H1 (cell line): Measurements from ENCODE around the gene HIBCH. TPM values are rescaled to one million over a fixed set of nuclear protein-coding genes. Genes with fewer than 3 reads are reported as not detected.

Experiments
- CTCF ChIA-PET: fragments of 300-600 bp; sonication (Branson Sonifier 250); formaldehyde crosslinking; loops from one replicate; lab custom pipeline; 2021; ENCODE audit not compliant: partially characterized antibody; lab: Charles Lee
- POLR2A ChIA-PET: fragments of 300-600 bp; sonication (Branson Sonifier 250); formaldehyde crosslinking; loops from one replicate; lab custom pipeline; 2021; ENCODE audit warnings: inconsistent platforms; ENCODE audit not compliant: partially characterized antibody; lab: Charles Lee
- DNase-seq, 2 experiments: peaks; one replicate each; pipeline versions ENCODE4 v3.0.0 to v3.0.0-alpha.2; 2010 to 2022; ENCODE audit warnings: low spot score in 2 of 2, low read depth in 1 of 2, mixed read lengths in 1 of 2
- FAIRE-seq: peaks from 2 replicates; lab custom pipeline; 2011; peaks lifted over from hg19 to GRCh38; lab: Jason Lieb, UNC
- H2AFZ ChIP-seq: 2 replicates; pipeline ENCODE4 v1.8.1; 2012; ENCODE audit warnings: low read length, inconsistent platforms
- H2AK5ac ChIP-seq: 2 replicates; pipeline ENCODE4 v1.6.1; 2013; ENCODE audit warnings: low read depth, low read length
- H2BK120ac ChIP-seq: replicated peaks from 2 replicates; pipeline ENCODE3; 2013; ENCODE audit warnings: low read depth, low read length, inconsistent platforms
- H2BK12ac ChIP-seq: 2 replicates; pipeline ENCODE4 v1.6.1; 2013; ENCODE audit warnings: low read depth, low read length
- H2BK15ac ChIP-seq: 2 replicates; pipeline ENCODE4 v1.6.1; 2013; ENCODE audit warnings: low read length
- H2BK20ac ChIP-seq: 2 replicates; pipeline ENCODE4 v1.6.1; 2013; ENCODE audit warnings: low read length
- H2BK5ac ChIP-seq: 2 replicates; pipeline ENCODE4 v1.6.1; 2013; ENCODE audit warnings: low read depth, low read length
- H3K14ac ChIP-seq: 2 replicates; pipeline ENCODE4 v1.6.1; 2013; ENCODE audit warnings: inconsistent platforms; ENCODE audit not compliant: insufficient read length
- H3K18ac ChIP-seq: 2 replicates; pipeline ENCODE4 v1.6.1; 2013; ENCODE audit warnings: low read length; ENCODE audit errors: extremely low read depth
- H3K23ac ChIP-seq: 2 replicates; pipeline ENCODE4 v1.6.1; 2013; ENCODE audit warnings: inconsistent platforms; ENCODE audit not compliant: insufficient read length
- H3K23me2 ChIP-seq: 2 replicates; pipeline ENCODE4 v1.6.1; 2013; ENCODE audit warnings: low read depth, low read length
- H3K27ac ChIP-seq: 2 replicates; pipeline ENCODE4 v1.6.1; 2011; ENCODE audit warnings: low read depth, low read length, inconsistent platforms
- H3K27me3 ChIP-seq, 4 experiments: replicated peaks in 1 of 4; 1 replicate in 1 of 4; 2 replicates in 3 of 4; pipeline versions ENCODE4 v1.6.1 to v1.8.1; 2011 to 2013; ENCODE audit warnings: low read length in 3 of 4, mild to moderate bottlenecking in 3 of 4, inconsistent platforms in 2 of 4, mixed read lengths in 2 of 4, moderate library complexity in 1 of 4; ENCODE audit not compliant: control insufficient read depth in 3 of 4, insufficient read depth in 3 of 4; ENCODE audit errors: extremely low read depth in 1 of 4
- H3K36me3 ChIP-seq, 4 experiments: 2 replicates each; pipeline versions ENCODE4 v1.6.1 to v1.8.1; 2011 to 2013; ENCODE audit warnings: mild to moderate bottlenecking in 4 of 4, low read length in 3 of 4, moderate library complexity in 2 of 4, control low read depth in 1 of 4, inconsistent platforms in 1 of 4; ENCODE audit not compliant: insufficient read depth in 4 of 4, control insufficient read depth in 2 of 4
- H3K4ac ChIP-seq: replicated peaks from 2 replicates; pipeline ENCODE3; 2013; ENCODE audit warnings: low read length, low read depth, mixed read lengths, inconsistent platforms; ENCODE audit not compliant: insufficient read length
- H3K4me1 ChIP-seq, 4 experiments: replicated peaks in 1 of 4; 1 replicate in 1 of 4; 2 replicates in 3 of 4; pipeline versions ENCODE4 v1.6.1 to v1.8.1; 2011 to 2013; ENCODE audit warnings: low read length in 3 of 4, inconsistent platforms in 2 of 4, mixed read lengths in 1 of 4; ENCODE audit not compliant: insufficient read depth in 4 of 4, control insufficient read depth in 3 of 4
- H3K4me2 ChIP-seq, 2 experiments: 2 replicates each; pipeline versions ENCODE4 v1.6.1 to v1.8.1; 2011 to 2013; ENCODE audit warnings: low read depth in 2 of 2, low read length in 2 of 2, control low read depth in 1 of 2, inconsistent platforms in 1 of 2, mild to moderate bottlenecking in 1 of 2; ENCODE audit not compliant: insufficient read depth in 1 of 2
- H3K4me3 ChIP-seq, 4 experiments: fragments of 200-600, 300-600 bp in 1 of 4; sonication (generic), shearing (Covaris generic), sonication (Bioruptor Twin) in 1 of 4; 2 replicates each; pipeline versions ENCODE4 v1.5.1 to v1.8.1; 2011 to 2016; ENCODE audit warnings: low read length in 4 of 4, low read depth in 3 of 4, control low read depth in 2 of 4, inconsistent platforms in 2 of 4, mild to moderate bottlenecking in 2 of 4, mixed read lengths in 1 of 4, moderate library complexity in 1 of 4; ENCODE audit not compliant: insufficient read depth in 2 of 4; ENCODE audit errors: extremely low read depth in 1 of 4
- H3K56ac ChIP-seq: replicated peaks from 2 replicates; pipeline ENCODE3; 2013; ENCODE audit warnings: low read depth, mild to moderate bottlenecking, mixed read lengths, low read length, inconsistent platforms; ENCODE audit not compliant: insufficient read length
- H3K79me1 ChIP-seq: 2 replicates; pipeline ENCODE4 v1.6.1; 2013; ENCODE audit warnings: low read depth, low read length, control low read depth
- H3K79me2 ChIP-seq, 2 experiments: 2 replicates each; pipeline versions ENCODE4 v1.6.1 to v1.8.1; 2012 to 2013; ENCODE audit warnings: low read length in 2 of 2, mild to moderate bottlenecking in 2 of 2, inconsistent platforms in 1 of 2; ENCODE audit not compliant: insufficient read depth in 2 of 2, control insufficient read depth in 1 of 2
- H3K9ac ChIP-seq, 4 experiments: replicated peaks in 1 of 4; 1 replicate in 1 of 4; 2 replicates in 3 of 4; pipeline versions ENCODE4 v1.6.1 to v1.8.1; 2011 to 2013; ENCODE audit warnings: low read depth in 3 of 4, low read length in 3 of 4, control low read depth in 2 of 4, mild to moderate bottlenecking in 2 of 4, moderate library complexity in 2 of 4, inconsistent platforms in 1 of 4; ENCODE audit errors: extremely low read depth in 1 of 4
- H3K9me3 ChIP-seq, 2 experiments: 2 replicates each; pipeline versions ENCODE4 v1.6.1 to v1.8.1; 2012 to 2013; ENCODE audit warnings: mild to moderate bottlenecking in 2 of 2, moderate library complexity in 2 of 2, control low read depth in 1 of 2, inconsistent platforms in 1 of 2, low read depth in 1 of 2, low read length in 1 of 2, mixed read lengths in 1 of 2; ENCODE audit not compliant: insufficient read depth in 2 of 2
- H4K20me1 ChIP-seq, 2 experiments: replicated peaks in 1 of 2; 2 replicates each; pipeline versions ENCODE3 to v1.8.1; 2011 to 2013; ENCODE audit warnings: inconsistent platforms in 2 of 2, low read length in 2 of 2, mild to moderate bottlenecking in 1 of 2; ENCODE audit not compliant: insufficient read depth in 2 of 2, control insufficient read depth in 1 of 2
- H4K5ac ChIP-seq: 2 replicates; pipeline ENCODE4 v1.6.1; 2013; ENCODE audit warnings: low read length, low read depth, mixed read lengths, inconsistent platforms; ENCODE audit not compliant: insufficient read length
- H4K8ac ChIP-seq: 2 replicates; pipeline ENCODE4 v1.8.0; 2013; ENCODE audit warnings: mild to moderate bottlenecking, moderate library complexity, low read length, inconsistent platforms; ENCODE audit not compliant: insufficient read depth; ENCODE audit errors: extremely low read depth
- H4K91ac ChIP-seq: replicated peaks from 2 replicates; pipeline ENCODE3; 2013; ENCODE audit warnings: low read length, mixed read lengths, inconsistent platforms; ENCODE audit not compliant: insufficient read length
- ASH2L ChIP-seq: fragments of 200-600, 300-600 bp; sonication (generic); IDR thresholded peaks from one replicate; pipeline ENCODE4 v1.7.1; 2017; ENCODE audit warnings: low read length
- CBX8 ChIP-seq: fragments of 300-800, 300-1000 bp; sonication (generic); IDR thresholded peaks from 2 replicates; pipeline ENCODE4 v1.7.1; 2016; ENCODE audit warnings: low read depth, low read length, borderline replicate concordance
- EP300 ChIP-seq, 2 experiments: IDR thresholded peaks; 1 replicate in 1 of 2; 2 replicates in 1 of 2; pipeline ENCODE4 v1.6.1; 2011 to 2012; ENCODE audit warnings: low read depth in 2 of 2, low read length in 2 of 2, mild to moderate bottlenecking in 2 of 2, borderline replicate concordance in 1 of 2, inconsistent platforms in 1 of 2, moderate library complexity in 1 of 2
- GABPA ChIP-seq: IDR thresholded peaks from 2 replicates; pipeline ENCODE4 v1.6.1; 2011; ENCODE audit warnings: mild to moderate bottlenecking, low read length, moderate library complexity, borderline replicate concordance; ENCODE audit not compliant: insufficient read depth
- JUN ChIP-seq: IDR thresholded peaks from 2 replicates; pipeline ENCODE4 v1.6.1; 2011; ENCODE audit warnings: low read depth, mild to moderate bottlenecking, improper control_type of control experiment, low read length
- PHF8 ChIP-seq: fragments of 200-600 bp; sonication (generic); conservative IDR thresholded peaks from 2 replicates; pipeline ENCODE4 v1.7.1; 2012; ENCODE audit warnings: low read depth, mild to moderate bottlenecking, inconsistent platforms, low read length, moderate library complexity
- POLR2A ChIP-seq, 2 experiments: IDR thresholded peaks; 1 replicate in 1 of 2; 2 replicates in 1 of 2; pipeline ENCODE4 v1.6.1; 2011; ENCODE audit warnings: low read depth in 2 of 2, low read length in 2 of 2, mild to moderate bottlenecking in 2 of 2; ENCODE audit errors: control extremely low read depth in 1 of 2
- POU5F1 ChIP-seq: IDR thresholded peaks from 2 replicates; pipeline ENCODE4 v1.6.1; 2011; ENCODE audit warnings: low read depth, mild to moderate bottlenecking, low read length, moderate library complexity
- RAD21 ChIP-seq, 2 experiments: IDR thresholded peaks in 1 of 2; conservative IDR thresholded peaks in 1 of 2; 2 replicates each; pipeline ENCODE4 v1.6.1; 2011; ENCODE audit warnings: low read depth in 2 of 2, low read length in 2 of 2, improper control_type of control experiment in 1 of 2, inconsistent platforms in 1 of 2, mild to moderate bottlenecking in 1 of 2, moderate library complexity in 1 of 2
- TBP ChIP-seq: IDR thresholded peaks from 2 replicates; pipeline ENCODE4 v1.6.1; 2011; ENCODE audit warnings: low read depth, low read length, improper control_type of control experiment
- USF2 ChIP-seq: IDR thresholded peaks from 2 replicates; pipeline ENCODE4 v1.6.1; 2011; ENCODE audit warnings: low read length, improper control_type of control experiment
- WGBS, 2 experiments: shearing (Covaris generic) in 1 of 2; methylation state at CpG; one replicate each; pipeline versions ENCODE4 v1.1.6 to v1.1.7; 2013 to 2015; ENCODE audit warnings: low lambda C conversion rate in 2 of 2, mixed read lengths in 2 of 2, inconsistent platforms in 1 of 2, low coverage in 1 of 2, missing lambda C conversion rate in 1 of 2; ENCODE audit not compliant: insufficient replicate concordance in 2 of 2, insufficient coverage in 1 of 2, insufficient read length in 1 of 2; ENCODE audit errors: extremely low coverage in 1 of 2, missing lambda C conversion rate in 1 of 2; 5-methylcytosine and 5-hydroxymethylcytosine counted together
- polyA plus RNA-seq, 7 experiments: library from polyadenylated mRNA; depleted of rRNA in 3 of 7; stranded (reverse) in 5 of 7; unstranded in 2 of 7; fragments of >200 nt in 5 of 7; fragments of 200-250 nt in 2 of 7; gene quantifications; 1 replicate in 5 of 7; 2 replicates in 1 of 7; 4 replicates in 1 of 7; pipeline versions ENCODE4 v1.2.1 to v1.2.3, GENCODE V29; 2011 to 2013; ENCODE audit warnings: missing spikeins in 2 of 7, mixed read lengths in 2 of 7
- total RNA-seq: library from RNA; stranded (reverse); fragmentation: NEBNext Ultra II Directional; extraction: Animal tissue kit (Norgen Biotek cat#: 25700); gene quantifications from 2 replicates; pipeline ENCODE4 v1.2.1, GENCODE V29; 2021
- TF ChIP-seq, protein P1 (sequence below): IDR thresholded peaks from 2 replicates; pipeline ENCODE4 v1.6.1; 2012; ENCODE audit warnings: low read length, inconsistent platforms

The HIBCH gene
- total and polyA plus RNA-seq, 2 of the 8 experiments (the other 6 are each of a cell fraction or from before 2014, with no cell fraction given): 7.5 to 31.8 TPM

DNA sequence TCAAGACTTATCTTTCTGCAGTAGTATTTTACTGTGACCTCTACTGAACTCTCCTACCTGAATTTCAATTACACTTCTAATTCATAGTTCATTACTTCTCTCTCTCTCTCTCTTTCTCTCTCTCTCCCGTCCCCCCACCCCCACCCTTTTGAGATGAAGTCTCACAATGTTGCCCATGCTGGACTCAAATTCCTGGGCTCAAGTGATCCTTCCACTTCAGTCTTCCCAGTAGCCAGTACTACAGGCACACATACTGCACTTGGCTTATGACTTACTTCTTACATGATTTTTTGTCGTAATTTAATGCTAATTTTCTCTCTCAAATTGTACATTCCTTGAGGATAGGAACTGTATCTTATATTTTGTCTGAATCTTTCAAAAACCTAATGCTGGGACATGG lies 6.0 kb upstream of the HIBCH start:
- ChIA-PET CTCF (no interaction called here), POLR2A (no interaction called here)
- Histone ChIP-seq H4K91ac (no peak overlapping the region), H3K9ac (no peak overlapping the region), H4K20me1 (no peaks in the 10 kb centered on the region), H3K18ac (no peak overlapping the region), H2BK5ac (no peak overlapping the region), H3K4me2 (no peak overlapping the region), H3K4me1 (no peaks in the 10 kb centered on the region), H2BK15ac (no peak overlapping the region), H3K9me3 (no peaks in the 10 kb centered on the region), H2BK20ac (no peak overlapping the region), H2AFZ (no peak overlapping the region), H3K4me3 (no peak overlapping the region), H2AK5ac (no peak overlapping the region), H3K79me2 (no peaks in the 10 kb centered on the region), H3K79me1 (no peaks in the 10 kb centered on the region), H3K36me3 (no peaks in the 10 kb centered on the region), H2BK12ac (no peak overlapping the region), H3K56ac (no peak overlapping the region), H3K14ac (no peak overlapping the region), H2BK120ac (no peak overlapping the region), H4K5ac (no peak overlapping the region), H3K23ac (no peak overlapping the region), H3K27me3 (no peaks in the 10 kb centered on the region), H3K27ac (no peak overlapping the region), H3K23me2 (no peaks in the 10 kb centered on the region), H4K8ac (no peak overlapping the region), H3K4ac (no peak overlapping the region)
- 80% methylated on average over 2 of the region's 2 CpGs; no CpG with 5 or more reads in 1 of the 2 experiments for WGBS, 2 experiments
- FAIRE-seq: no peak
- no peak for DNase-seq
- TF ChIP-seq, protein P1, sequence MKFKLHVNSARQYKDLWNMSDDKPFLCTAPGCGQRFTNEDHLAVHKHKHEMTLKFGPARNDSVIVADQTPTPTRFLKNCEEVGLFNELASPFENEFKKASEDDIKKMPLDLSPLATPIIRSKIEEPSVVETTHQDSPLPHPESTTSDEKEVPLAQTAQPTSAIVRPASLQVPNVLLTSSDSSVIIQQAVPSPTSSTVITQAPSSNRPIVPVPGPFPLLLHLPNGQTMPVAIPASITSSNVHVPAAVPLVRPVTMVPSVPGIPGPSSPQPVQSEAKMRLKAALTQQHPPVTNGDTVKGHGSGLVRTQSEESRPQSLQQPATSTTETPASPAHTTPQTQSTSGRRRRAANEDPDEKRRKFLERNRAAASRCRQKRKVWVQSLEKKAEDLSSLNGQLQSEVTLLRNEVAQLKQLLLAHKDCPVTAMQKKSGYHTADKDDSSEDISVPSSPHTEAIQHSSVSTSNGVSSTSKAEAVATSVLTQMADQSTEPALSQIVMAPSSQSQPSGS: no peak
- no peak for TF ChIP-seq PHF8
- TF ChIP-seq TBP: no peak
- TF ChIP-seq CBX8: no peak
- no peak for TF ChIP-seq RAD21 (IDR thresholded peaks at IDR 0.05 in 1 of 2, conservative IDR thresholded peaks at IDR 0.05 in 1 of 2; ENCODE audit: low read depth in 2 of 2, low read length in 2 of 2)
- no peak for TF ChIP-seq POU5F1
- no peak for TF ChIP-seq ASH2L
- TF ChIP-seq EP300 (IDR thresholded peaks at IDR 0.05; ENCODE audit: borderline replicate concordance in 1 of 2, low read depth in 2 of 2, low read length in 2 of 2): no peak
- no peak for TF ChIP-seq POLR2A (IDR thresholded peaks at IDR 0.05; ENCODE audit: control extremely low read depth in 1 of 2, low read depth in 2 of 2, low read length in 2 of 2)
- TF ChIP-seq GABPA: no peak
- TF ChIP-seq JUN: no peak
- TF ChIP-seq USF2: no peak
